GM23338 (cell line): ENCODE data around the gene ARFGEF2. TPM values are rescaled to one million over a fixed set of nuclear protein-coding genes. Genes with fewer than 3 reads are reported as not detected.

Experiments
- ATAC-seq: fragments of 200-7000 bp; cut with Tn5 transposase; 3 replicates; pipeline ENCODE4 v1.9.1; 2020
- DNase-seq: peaks from one replicate; pipeline ENCODE4 v3.0.0-alpha.2; 2015; ENCODE audit warnings: low spot score
- H2AFZ ChIP-seq: fragments of 200-600 bp; sonication (generic); 2 replicates; pipeline ENCODE4 v1.8.0; 2016; ENCODE audit warnings: antibody characterized with exemption, mild to moderate bottlenecking, moderate library complexity
- H3F3A ChIP-seq: fragments of 200-600 bp; sonication (generic); replicated peaks from 2 replicates; pipeline ENCODE4 v1.8.0; 2017; ENCODE audit warnings: antibody characterized with exemption, mixed run types, low read depth
- H3K27ac ChIP-seq: fragments of 200-600 bp; sonication (generic); 2 replicates; pipeline ENCODE4 v1.6.1; 2016; ENCODE audit warnings: low read depth
- H3K27me3 ChIP-seq: fragments of 200-600 bp; sonication (generic); 2 replicates; pipeline ENCODE4 v1.8.0; 2016; ENCODE audit warnings: mild to moderate bottlenecking, mixed run types, moderate library complexity; ENCODE audit not compliant: insufficient read depth
- H3K36me3 ChIP-seq: fragments of 200-600 bp; sonication (generic); 2 replicates; pipeline ENCODE4 v1.8.0; 2016; ENCODE audit warnings: mild to moderate bottlenecking; ENCODE audit not compliant: insufficient read depth
- H3K4me1 ChIP-seq: fragments of 200-600 bp; sonication (generic); 2 replicates; pipeline ENCODE4 v1.8.0; 2016; ENCODE audit warnings: mild to moderate bottlenecking, moderate library complexity; ENCODE audit not compliant: insufficient read depth
- H3K4me2 ChIP-seq: fragments of 200-600 bp; sonication (generic); 2 replicates; pipeline ENCODE4 v1.7.1; 2017; ENCODE audit warnings: mixed run types
- H3K4me3 ChIP-seq: fragments of 200-600 bp; sonication (generic); 2 replicates; pipeline ENCODE4 v1.6.1; 2016; ENCODE audit warnings: mixed run types
- H3K79me2 ChIP-seq: fragments of 200-600 bp; sonication (generic); replicated peaks from 2 replicates; pipeline ENCODE4 v1.8.0; 2017; ENCODE audit warnings: mild to moderate bottlenecking; ENCODE audit not compliant: insufficient read depth
- H3K9me2 ChIP-seq: fragments of 200-600 bp; sonication (generic); 2 replicates; pipeline ENCODE4 v1.8.0; 2017; ENCODE audit not compliant: insufficient read depth
- H4K20me1 ChIP-seq: fragments of 200-600 bp; sonication (generic); replicated peaks from 2 replicates; pipeline ENCODE4 v1.8.0; 2017; ENCODE audit warnings: mild to moderate bottlenecking; ENCODE audit not compliant: insufficient read depth
- H3K27ac Mint-ChIP-seq: 2 replicates; pipeline ENCODE4 v1.8.0; 2020; ENCODE audit warnings: inconsistent platforms, mild to moderate bottlenecking, moderate library complexity, mixed read lengths
- H3K27me3 Mint-ChIP-seq: 3 replicates; pipeline ENCODE4 v1.8.0; 2022; ENCODE audit warnings: low read depth, mild to moderate bottlenecking, moderate library complexity, mixed read lengths, inconsistent platforms; ENCODE audit not compliant: insufficient read depth, poor library complexity
- H3K36me3 Mint-ChIP-seq: 3 replicates; pipeline ENCODE4 v1.8.0; 2021; ENCODE audit warnings: low read depth, mild to moderate bottlenecking, inconsistent platforms, moderate library complexity, mixed read lengths
- H3K4me1 Mint-ChIP-seq: 3 replicates; pipeline ENCODE4 v1.8.0; 2020; ENCODE audit warnings: mild to moderate bottlenecking, inconsistent platforms, mixed read lengths
- H3K4me3 Mint-ChIP-seq: 3 replicates; pipeline ENCODE4 v1.8.0; 2021; ENCODE audit warnings: moderate library complexity, mild to moderate bottlenecking, inconsistent platforms, mixed read lengths
- H3K9me3 Mint-ChIP-seq: 3 replicates; pipeline ENCODE4 v1.8.0; 2020; ENCODE audit warnings: moderate library complexity, mild to moderate bottlenecking, inconsistent platforms, mixed read lengths
- CREB1 ChIP-seq: fragments of 250-450 bp; sonication (Bioruptor Pico); IDR thresholded peaks from 2 replicates; pipeline ENCODE4 v1.5.0; 2020; ENCODE audit warnings: low read depth, mild to moderate bottlenecking, moderate library complexity
- CTCF ChIP-seq, 2 experiments: fragments of 200-600 bp in 1 of 2; sonication (generic) in 1 of 2; conservative IDR thresholded peaks; 2 replicates each; pipeline versions ENCODE4 v1.5.1 to v1.6.1; 2016 to 2017; ENCODE audit warnings: antibody characterized with exemption in 2 of 2, low read depth in 2 of 2, mild to moderate bottlenecking in 2 of 2, moderate library complexity in 1 of 2
- ETS1 ChIP-seq: IDR thresholded peaks from 2 replicates; pipeline ENCODE4 v1.6.1; 2016; ENCODE audit warnings: antibody characterized with exemption
- EZH2 ChIP-seq: fragments of 200-600 bp; sonication (generic); IDR thresholded peaks from one replicate; pipeline ENCODE4 v1.8.0; 2017; ENCODE audit warnings: antibody characterized with exemption, mild to moderate bottlenecking, low read depth; ENCODE audit not compliant: unreplicated experiment
- EZH2phosphoT487 ChIP-seq: fragments of 200-600 bp; sonication (generic); IDR thresholded peaks from one replicate; pipeline ENCODE4 v1.8.1; 2018; ENCODE audit warnings: antibody characterized with exemption; ENCODE audit not compliant: unreplicated experiment
- JUNB ChIP-seq: IDR thresholded peaks from one replicate; pipeline ENCODE4 v1.6.1; 2016; ENCODE audit warnings: antibody characterized with exemption; ENCODE audit not compliant: unreplicated experiment
- NANOG ChIP-seq: IDR thresholded peaks from 2 replicates; pipeline ENCODE4 v1.6.1; 2016; ENCODE audit warnings: antibody characterized with exemption, borderline replicate concordance
- POLR2AphosphoS5 ChIP-seq: IDR thresholded peaks from 2 replicates; pipeline ENCODE4 v1.6.1; 2016; ENCODE audit warnings: antibody characterized with exemption, low read depth
- REST ChIP-seq: IDR thresholded peaks from one replicate; pipeline ENCODE4 v1.6.1; 2018; ENCODE audit warnings: antibody characterized with exemption; ENCODE audit not compliant: unreplicated experiment
- STAT1 ChIP-seq: IDR thresholded peaks from one replicate; pipeline ENCODE4 v1.6.1; 2016; ENCODE audit warnings: antibody characterized with exemption; ENCODE audit not compliant: unreplicated experiment
- ZNF114 ChIP-seq: fragments of 250-450 bp; sonication (Bioruptor Pico); IDR thresholded peaks from 2 replicates; pipeline ENCODE4 v1.5.0; 2020; ENCODE audit warnings: mild to moderate bottlenecking, moderate library complexity
- ZNF331 ChIP-seq: fragments of 250-450 bp; sonication (Bioruptor Pico); IDR thresholded peaks from 2 replicates; pipeline ENCODE4 v1.5.0; 2020; ENCODE audit warnings: low read depth, mild to moderate bottlenecking, moderate library complexity
- ZNF462 ChIP-seq: fragments of 250-450 bp; sonication (Bioruptor Pico); IDR thresholded peaks from 2 replicates; pipeline ENCODE4 v1.5.0; 2020; ENCODE audit warnings: mild to moderate bottlenecking, moderate library complexity
- polyA plus RNA-seq: library from polyadenylated mRNA; unstranded; fragments of >200 nt; fragmentation: Nextera tagmentation; extraction: Ambion mirVana; gene quantifications from 2 replicates; pipeline ENCODE4 v1.2.1, GENCODE V29; 2016
- total RNA-seq: library from RNA; depleted of rRNA; stranded (reverse); fragments of >200 nt; shearing (Covaris generic); gene quantifications from 2 replicates; pipeline ENCODE4 v1.2.3, GENCODE V29; 2014

Gene ARFGEF2
- total and polyA plus RNA-seq, 2 experiments from 2014 or later: 7.2 to 25.5 TPM

GRCh38 chr20:48889140-48889790 lies 32.2 kb upstream of the ARFGEF2 start:
- no peaks in the 10 kb centered on the region for H3K36me3 Mint-ChIP-seq
- Histone ChIP-seq H3K9me2 (no peaks in the 10 kb centered on the region), H3F3A (no peaks in the 10 kb centered on the region), H3K27ac (no peak overlapping the region), H3K79me2 (no peaks in the 10 kb centered on the region), H2AFZ (no peak overlapping the region), H3K36me3 (no peaks in the 10 kb centered on the region), H3K4me1 (no peaks in the 10 kb centered on the region), H4K20me1 (no peaks in the 10 kb centered on the region), H3K4me3 (no peak overlapping the region), H3K27me3 (no peaks in the 10 kb centered on the region), H3K4me2 (no peak overlapping the region)
- TF ChIP-seq JUNB (no peak), POLR2AphosphoS5 (no peak), EZH2 (no peak), ZNF114 (no peak), ZNF462 (CRISPR knock-in tag) (no peak), NANOG (no peak), ZNF331 (CRISPR knock-in tag) (no peak), STAT1 (no peak), CTCF (conservative IDR thresholded peaks at IDR 0.05; ENCODE audit: low read depth in 2 of 2) (no peak), CREB1 (CRISPR knock-in tag) (no peak), ETS1 (no peak), EZH2phosphoT487 (no peak), REST (no peak)
- H3K27me3 Mint-ChIP-seq: no peaks in the 10 kb centered on the region
- no peak overlapping the region for H3K27ac Mint-ChIP-seq
- no peaks in the 10 kb centered on the region; the same call in 2 of the 3 replicates for H3K4me1 Mint-ChIP-seq
- H3K9me3 Mint-ChIP-seq: no peaks in the 10 kb centered on the region; the same call in 2 of the 3 replicates
- ATAC-seq: no peak
- no peak overlapping the region for H3K4me3 Mint-ChIP-seq
- DNase-seq: no peak
